ENCODE measurements around the gene LAMC1.

The LAMC1 gene

DNA sequence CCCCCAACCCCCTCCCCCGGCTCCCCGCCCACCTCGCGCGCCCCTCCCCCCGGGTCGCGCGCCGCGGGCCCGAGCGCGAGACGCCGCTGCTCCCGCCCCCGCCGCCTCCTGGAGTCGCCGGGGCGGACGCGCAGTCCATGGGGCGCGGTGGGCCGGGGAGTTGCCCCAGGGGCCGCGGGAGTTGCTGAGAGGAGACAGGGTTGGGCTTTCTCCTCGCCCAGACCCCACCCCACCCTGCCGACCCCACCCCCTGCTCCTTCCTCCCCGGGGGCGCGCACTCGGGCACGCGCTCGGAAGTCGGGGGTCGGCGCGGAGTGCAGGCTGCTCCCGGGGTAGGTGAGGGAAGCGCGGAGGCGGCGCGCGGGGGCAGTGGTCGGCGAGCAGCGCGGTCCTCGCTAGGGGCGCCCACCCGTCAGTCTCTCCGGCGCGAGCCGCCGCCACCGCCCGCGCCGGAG is at the start of gene LAMC1:
Gene LAMC1 (plus strand): TSS at position 275 of the 455 bp plus-strand sequence. CDS start 297 bp downstream, outside the sequence.
- DNase-seq (ENCODE audit: low read depth in 1 of 2, low spot score in 1 of 2), result no peak

DNA sequence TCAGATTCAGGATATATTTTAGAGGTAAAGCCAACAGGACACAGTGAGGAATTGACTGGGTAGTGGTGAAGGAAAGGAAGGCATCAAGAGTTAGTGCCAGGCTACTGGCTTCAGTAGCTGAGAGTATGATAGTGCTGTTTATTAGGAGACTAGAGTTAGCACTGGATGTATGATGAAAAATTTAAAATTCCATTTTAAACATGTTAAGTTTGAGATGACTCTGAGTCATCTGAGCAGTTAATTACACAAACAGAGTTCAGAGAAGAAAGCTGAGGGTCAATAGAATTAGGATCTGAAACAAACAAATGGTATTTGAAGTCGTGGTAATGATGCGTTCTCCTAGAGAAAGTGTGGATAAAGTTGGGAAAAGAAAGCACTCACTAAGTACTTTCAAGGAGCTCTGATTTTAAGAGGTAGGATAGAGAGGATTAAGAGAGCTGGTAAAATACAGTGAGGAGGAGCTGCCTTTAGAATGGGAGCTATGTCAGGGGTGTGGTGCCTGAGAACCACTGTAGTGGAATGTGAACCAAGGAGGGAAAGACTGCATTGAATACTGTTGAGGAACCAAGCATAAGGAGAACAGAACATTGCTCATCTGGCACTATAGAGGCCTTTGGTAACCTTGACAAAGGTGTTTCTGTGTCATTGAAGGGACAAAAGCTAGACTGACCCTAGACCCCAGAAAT is 48.6 kb upstream of the LAMC1 start:
- no peak for DNase-seq (ENCODE audit: low read depth in 1 of 2, low spot score in 1 of 2)

DNA sequence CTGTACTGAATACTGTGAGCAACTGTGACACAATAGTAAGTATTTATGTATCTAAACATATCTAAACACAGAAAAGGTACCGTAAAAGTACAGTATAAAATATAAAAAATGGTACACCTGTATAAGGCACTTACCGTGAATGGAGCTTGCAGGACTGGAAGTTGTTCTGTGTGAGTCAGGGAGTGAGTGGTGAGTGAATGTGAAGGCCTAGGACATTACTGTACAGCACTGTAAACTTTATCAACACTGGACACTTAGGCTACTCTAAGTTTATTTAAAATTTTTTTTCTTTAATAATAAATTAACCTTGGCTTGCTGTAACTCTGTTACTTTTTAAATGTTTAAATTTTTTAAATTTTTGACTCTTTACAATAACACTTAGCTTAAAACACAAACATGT is 45.7 kb upstream of the LAMC1 start:
- no peak for DNase-seq (ENCODE audit: low read depth in 1 of 2, low spot score in 1 of 2)

- DNase-seq (ENCODE audit: low read depth in 1 of 2, low spot score in 1 of 2), result no peak
These were observed 44.9 kb upstream of the LAMC1 start for GRCh38 chr1:182978151-182978853.

GRCh38 chr1:182984138-182984537 is 39.1 kb upstream of the LAMC1 start:
- no peak for DNase-seq (ENCODE audit: low read depth in 1 of 2, low spot score in 1 of 2)

- no peak for DNase-seq (ENCODE audit: low read depth in 1 of 2, low spot score in 1 of 2)
These were observed 38.6 kb upstream of the LAMC1 start for GRCh38 chr1:182984621-182985020.

- DNase-seq (ENCODE audit: low read depth in 1 of 2, low spot score in 1 of 2), result no peak
These were observed 37.3 kb upstream of the LAMC1 start for GRCh38 chr1:182985876-182986275.

- no peak for DNase-seq (ENCODE audit: low read depth in 1 of 2, low spot score in 1 of 2)
These were observed 32.6 kb upstream of the LAMC1 start for GRCh38 chr1:182990413-182991144.

DNA sequence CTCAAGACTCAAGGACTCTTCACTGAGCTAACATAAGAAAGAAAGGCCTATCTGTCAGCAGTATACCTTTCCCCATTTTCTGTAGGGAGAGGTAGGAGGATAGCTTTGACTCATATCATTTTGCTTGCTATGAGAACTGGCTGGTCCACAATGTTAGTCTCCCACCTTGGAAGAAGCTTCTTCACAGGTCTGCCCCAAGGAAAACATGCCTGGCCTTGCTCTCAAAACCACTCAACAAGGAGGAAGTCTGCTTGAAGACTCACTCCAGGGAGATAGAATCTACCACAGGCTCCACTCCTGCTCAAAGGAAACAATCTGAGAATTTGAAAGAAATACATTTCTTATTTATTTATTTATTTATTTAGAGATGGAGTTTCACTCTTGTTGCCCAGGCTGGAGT is 29.5 kb upstream of the LAMC1 start:
- DNase-seq (ENCODE audit: low read depth in 1 of 2, low spot score in 1 of 2), result no peak

- no peak for DNase-seq (ENCODE audit: low read depth in 1 of 2, low spot score in 1 of 2)
These were observed 27.3 kb upstream of the LAMC1 start for GRCh38 chr1:182995894-182996293.

DNA sequence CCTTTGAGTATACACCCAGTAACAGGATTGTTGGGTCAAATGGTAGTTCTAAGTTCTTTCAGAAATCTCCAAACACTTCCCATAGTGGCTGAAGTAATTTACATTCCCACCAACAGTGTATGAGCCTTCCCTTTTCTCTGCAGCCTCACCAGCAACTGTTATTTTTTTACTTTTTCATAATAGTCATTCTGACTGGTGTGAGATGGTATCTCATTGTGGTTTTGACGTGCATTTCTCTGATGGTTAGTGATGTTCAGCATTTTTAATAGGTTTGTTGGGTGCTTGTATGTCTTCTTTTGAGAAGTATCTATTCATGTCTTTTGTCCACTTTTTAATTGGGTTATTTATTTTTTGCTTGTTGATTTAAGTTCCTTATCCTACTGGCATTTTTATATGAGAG is 26.4 kb upstream of the LAMC1 start:
- DNase-seq (ENCODE audit: low read depth in 1 of 2, low spot score in 1 of 2), result no peak

DNA sequence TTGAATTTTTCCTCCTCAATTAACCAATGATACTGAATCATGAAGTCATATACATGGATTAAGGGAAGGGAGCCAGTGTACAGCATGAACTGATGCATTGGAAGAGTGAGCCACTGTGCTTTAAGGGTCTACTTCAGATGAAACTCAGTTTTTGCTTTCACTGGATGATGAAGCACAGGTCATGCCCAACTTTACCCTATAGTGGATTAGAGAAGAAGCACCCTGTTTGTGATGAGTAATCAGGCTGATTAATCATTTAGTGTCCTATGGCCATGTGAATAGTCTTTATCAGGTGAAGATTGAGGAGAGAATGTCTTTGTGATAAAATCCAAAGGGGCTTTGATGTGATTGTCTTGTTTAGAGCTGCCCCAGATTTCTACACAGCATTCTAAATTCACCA is 24.7 kb upstream of the LAMC1 start:
- DNase-seq (ENCODE audit: low read depth in 1 of 2, low spot score in 1 of 2), result no peak

GRCh38 chr1:183000167-183000962 is 22.9 kb upstream of the LAMC1 start:
- DNase-seq (ENCODE audit: low read depth in 1 of 2, low spot score in 1 of 2), result no peak

- no peak for DNase-seq (ENCODE audit: low read depth in 1 of 2, low spot score in 1 of 2)
These were observed 21.0 kb upstream of the LAMC1 start for GRCh38 chr1:183002267-183002666.

DNA sequence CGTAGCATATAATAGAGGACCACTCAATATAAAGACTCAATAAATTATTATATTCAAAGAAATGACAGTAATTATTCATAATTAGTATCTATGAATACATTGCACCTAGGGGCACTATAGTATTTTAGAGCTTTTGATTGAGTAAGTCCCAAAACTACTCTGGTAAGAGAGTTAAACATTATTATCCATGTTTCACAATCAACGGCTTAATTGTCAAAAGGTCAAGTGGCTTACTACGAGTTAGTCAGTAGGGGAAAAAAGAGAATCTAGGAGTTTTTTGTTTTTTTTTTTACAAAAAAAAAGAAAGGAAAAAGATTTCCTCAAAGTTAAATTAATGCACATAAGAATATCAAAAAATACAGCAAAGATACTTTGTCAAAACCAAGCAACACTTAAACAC is 20.4 kb upstream of the LAMC1 start:
- no peak for DNase-seq (ENCODE audit: low read depth in 1 of 2, low spot score in 1 of 2)

GRCh38 chr1:183003203-183003602 is 20.0 kb upstream of the LAMC1 start:
- no peak for DNase-seq (ENCODE audit: low read depth in 1 of 2, low spot score in 1 of 2)

- no peak for DNase-seq (ENCODE audit: low read depth in 1 of 2, low spot score in 1 of 2)
These were observed 19.1 kb upstream of the LAMC1 start for GRCh38 chr1:183004141-183004540.

- no peak for DNase-seq (ENCODE audit: low read depth in 1 of 2, low spot score in 1 of 2)
These were observed 11.4 kb upstream of the LAMC1 start for GRCh38 chr1:183011859-183012258.

GRCh38 chr1:183012301-183012994 is 10.8 kb upstream of the LAMC1 start:
- no peak for DNase-seq (ENCODE audit: low read depth in 1 of 2, low spot score in 1 of 2)

DNA sequence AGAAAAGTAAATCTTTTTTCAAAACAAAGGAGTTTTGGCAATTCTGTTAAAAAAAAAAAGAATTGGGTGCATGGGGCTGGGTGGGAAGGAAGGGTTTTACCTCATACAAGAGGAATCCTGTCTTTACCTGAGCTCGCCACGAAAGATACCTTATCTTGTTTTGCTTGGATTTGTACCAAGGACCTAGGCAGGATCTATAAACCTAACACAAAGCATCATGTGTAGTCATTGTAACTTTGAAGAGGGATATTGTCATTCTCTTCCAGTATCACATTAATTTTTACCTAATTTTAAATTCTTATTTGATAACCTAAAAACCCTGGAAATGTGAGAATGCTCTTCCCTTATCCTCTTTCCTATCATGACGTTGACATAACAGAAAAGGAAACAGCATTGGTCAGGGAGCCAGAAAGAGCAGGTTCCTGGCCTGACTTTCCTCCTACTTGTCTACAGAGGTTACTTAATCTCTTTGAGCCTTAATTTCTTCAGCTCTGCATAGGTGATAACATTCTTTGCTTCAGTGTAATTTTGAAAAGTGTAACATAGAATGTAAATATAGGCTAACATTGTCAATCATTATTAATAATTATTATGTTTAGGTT is 4.0 kb upstream of the LAMC1 start:
- no peak for DNase-seq (ENCODE audit: low read depth in 1 of 2, low spot score in 1 of 2)

Data from stimulated activated CD4-positive, alpha-beta T cell treated with anti-CD3 and anti-CD28 coated beads, Interleukin-15, amount 100 ng/mL, for 1 hour (primary cell).